Neural progenitor cell (in vitro differentiated cells): ENCODE measurements around the gene PLEKHB2.
"Not testable (repeated sequence)": the region's sequence is repeated elsewhere in the genome, so short reads cannot be mapped to it uniquely, and the experiment has no call there.

ENCODE experiments used
- EZH2phosphoT487 ChIP-seq: fragments of 200-600 bp; sonication (generic); IDR thresholded peaks from 2 replicates; pipeline ENCODE4 v1.6.1; 2017; ENCODE audit warnings: antibody characterized with exemption
- TF ChIP-seq, protein P1 (sequence below): fragments of 200-600 bp; sonication (generic); IDR thresholded peaks from 2 replicates; pipeline ENCODE4 v1.5.1; 2017; ENCODE audit warnings: antibody characterized with exemption, mild to moderate bottlenecking

DNA sequence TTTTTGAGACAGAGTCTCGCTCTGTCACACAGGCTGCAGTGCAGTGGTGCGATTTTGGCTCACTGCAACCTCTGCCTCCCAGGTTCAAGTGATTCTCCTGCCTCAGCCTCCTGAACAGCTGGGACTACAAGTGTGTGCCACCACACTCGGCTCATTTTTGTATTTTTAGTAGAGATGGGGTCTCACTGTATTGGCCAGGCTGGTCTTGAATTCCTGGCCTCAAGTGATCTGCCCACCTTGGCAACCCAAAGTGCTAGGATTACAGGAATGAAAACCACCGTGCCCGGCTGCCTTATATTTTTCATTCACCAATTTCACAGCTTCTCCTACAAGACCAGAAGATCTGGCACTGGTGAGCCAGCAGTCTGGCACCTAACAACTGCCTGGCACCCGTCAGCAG is 37.0 kb upstream of the PLEKHB2 start:
- not testable (repeated sequence) for TF ChIP-seq EZH2phosphoT487
- TF ChIP-seq, protein P1, sequence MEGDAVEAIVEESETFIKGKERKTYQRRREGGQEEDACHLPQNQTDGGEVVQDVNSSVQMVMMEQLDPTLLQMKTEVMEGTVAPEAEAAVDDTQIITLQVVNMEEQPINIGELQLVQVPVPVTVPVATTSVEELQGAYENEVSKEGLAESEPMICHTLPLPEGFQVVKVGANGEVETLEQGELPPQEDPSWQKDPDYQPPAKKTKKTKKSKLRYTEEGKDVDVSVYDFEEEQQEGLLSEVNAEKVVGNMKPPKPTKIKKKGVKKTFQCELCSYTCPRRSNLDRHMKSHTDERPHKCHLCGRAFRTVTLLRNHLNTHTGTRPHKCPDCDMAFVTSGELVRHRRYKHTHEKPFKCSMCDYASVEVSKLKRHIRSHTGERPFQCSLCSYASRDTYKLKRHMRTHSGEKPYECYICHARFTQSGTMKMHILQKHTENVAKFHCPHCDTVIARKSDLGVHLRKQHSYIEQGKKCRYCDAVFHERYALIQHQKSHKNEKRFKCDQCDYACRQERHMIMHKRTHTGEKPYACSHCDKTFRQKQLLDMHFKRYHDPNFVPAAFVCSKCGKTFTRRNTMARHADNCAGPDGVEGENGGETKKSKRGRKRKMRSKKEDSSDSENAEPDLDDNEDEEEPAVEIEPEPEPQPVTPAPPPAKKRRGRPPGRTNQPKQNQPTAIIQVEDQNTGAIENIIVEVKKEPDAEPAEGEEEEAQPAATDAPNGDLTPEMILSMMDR, result not testable (repeated sequence)
